NCI-H187 (cell line): ENCODE measurements around the gene CAMSAP2.

ENCODE experiments used
- DNase-seq, 2 experiments: peaks; one replicate each; lab custom pipeline; 2025; lab: John Stamatoyannopoulos, UW

The CAMSAP2 gene

GRCh38 chr1:200883118-200883517 is 144.4 kb downstream of the CAMSAP2 start:
- DNase-seq, result no peak

GRCh38 chr1:200885623-200886402 is 147.1 kb downstream of the CAMSAP2 start:
- no peak for DNase-seq

- no peak for DNase-seq
These were observed 147.9 kb downstream of the CAMSAP2 start for GRCh38 chr1:200886594-200886993.

DNA sequence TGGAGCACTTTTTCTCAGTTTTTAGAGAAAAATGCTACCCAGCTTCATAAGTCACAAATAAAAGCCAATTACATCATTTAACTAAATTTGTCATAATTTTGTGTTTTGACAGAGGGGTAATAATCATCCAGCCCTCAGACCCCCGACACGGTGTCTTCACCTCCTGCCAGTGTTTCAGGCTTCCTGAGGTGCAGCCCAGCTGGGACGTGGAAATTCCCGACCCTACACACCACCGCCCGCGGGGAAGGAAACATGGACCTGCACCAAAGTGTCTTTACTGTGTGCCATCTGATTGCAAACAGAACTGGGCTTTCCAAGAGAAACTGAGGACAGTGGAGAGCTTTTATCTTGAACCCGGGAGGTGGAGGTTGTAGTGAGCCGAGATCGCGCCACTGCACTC is 148.3 kb downstream of the CAMSAP2 start:
- DNase-seq, result no peak

GRCh38 chr1:200887772-200888348 is 149.2 kb downstream of the CAMSAP2 start:
- no peak for DNase-seq

DNA sequence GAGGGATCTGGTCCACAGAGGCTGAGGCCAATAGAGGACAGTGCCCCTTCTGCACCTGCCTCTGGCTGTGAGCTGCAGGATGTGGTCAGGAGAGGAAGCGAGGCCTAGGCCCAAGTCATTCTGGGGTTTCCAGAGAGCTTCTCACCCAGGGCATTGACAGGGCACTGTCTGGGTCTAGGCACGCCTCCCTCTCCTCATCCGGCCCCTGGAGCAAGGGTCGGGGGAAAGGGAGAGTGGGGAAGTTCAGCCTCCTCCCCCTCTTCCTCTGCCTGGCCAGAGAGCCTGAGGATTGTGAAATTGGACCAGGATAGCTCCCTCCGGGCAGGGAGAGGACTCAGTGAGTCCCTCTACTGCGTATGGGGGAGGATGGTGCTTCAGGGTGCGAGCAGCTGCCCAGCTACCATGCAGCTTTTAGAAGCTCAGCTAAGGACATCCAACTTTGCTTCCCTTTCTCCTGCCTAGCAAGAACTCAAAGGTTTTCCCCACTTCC is 149.7 kb downstream of the CAMSAP2 start:
- no peak for DNase-seq

GRCh38 chr1:200889571-200889970 is 150.9 kb downstream of the CAMSAP2 start:
- no peak for DNase-seq

DNA sequence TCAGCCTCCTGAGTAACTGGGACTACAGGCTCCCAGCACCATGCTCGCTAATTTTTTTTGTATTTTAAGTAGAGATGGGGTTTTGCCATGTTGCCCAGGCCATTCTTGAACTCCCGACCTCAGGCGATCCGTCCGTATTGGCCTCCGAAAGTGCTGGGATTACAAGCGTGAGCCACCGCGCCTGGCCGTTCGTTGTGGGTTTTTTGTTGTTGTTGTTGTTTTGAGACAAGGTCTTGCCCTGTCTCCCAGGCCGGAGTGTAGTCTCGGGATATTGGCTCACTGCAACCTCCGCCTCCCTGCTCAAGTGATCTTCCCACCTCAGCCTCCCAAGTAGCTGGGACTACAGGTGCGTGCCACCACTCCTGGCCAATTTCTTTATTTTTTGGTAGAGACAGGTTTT is 151.3 kb downstream of the CAMSAP2 start:
- no peak for DNase-seq

- DNase-seq, result no peak
These were observed 152.4 kb downstream of the CAMSAP2 start for GRCh38 chr1:200890818-200891773.

GRCh38 chr1:200891774-200892157 is 153.1 kb downstream of the CAMSAP2 start:
- no peak for DNase-seq

DNA sequence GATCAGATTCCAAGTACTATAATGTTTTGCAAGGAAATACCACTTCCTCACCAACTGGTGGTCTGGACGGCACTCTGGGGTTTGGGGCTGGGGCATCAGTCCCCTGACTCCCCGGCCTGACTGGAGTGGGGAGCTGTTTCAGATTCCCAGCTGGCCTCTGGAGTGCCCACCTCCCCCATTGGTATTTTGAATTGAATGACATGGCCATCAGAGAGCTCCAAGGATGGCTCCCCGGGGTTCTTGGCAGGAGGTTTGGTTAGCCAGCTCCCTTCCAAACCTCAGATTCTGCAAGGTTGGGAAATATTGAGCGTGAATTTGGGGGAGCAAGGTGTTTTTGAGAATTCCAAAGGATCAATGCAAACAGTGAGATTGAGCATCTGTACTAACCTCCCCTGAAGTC is 153.9 kb downstream of the CAMSAP2 start:
- no peak for DNase-seq

DNA sequence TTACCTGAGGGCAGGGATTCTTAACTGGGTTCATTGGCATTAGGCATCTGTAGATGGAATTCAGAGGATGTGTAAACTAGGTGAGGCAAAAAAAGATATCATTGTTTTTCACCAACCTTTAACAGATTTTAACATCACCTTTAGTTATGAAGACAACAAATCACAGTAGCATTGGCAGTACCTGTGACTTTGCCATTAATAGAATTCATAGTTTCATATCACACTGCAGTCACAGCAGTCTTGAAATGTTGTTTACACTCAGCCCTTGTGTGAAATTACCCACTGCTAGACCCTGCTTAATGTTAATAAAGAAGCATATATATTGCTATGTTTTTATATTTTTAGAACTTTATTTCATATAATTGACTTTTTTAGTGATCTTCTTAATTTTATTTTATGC is 154.3 kb downstream of the CAMSAP2 start:
- no peak for DNase-seq

GRCh38 chr1:200893411-200893901 is 154.8 kb downstream of the CAMSAP2 start:
- no peak for DNase-seq

DNA sequence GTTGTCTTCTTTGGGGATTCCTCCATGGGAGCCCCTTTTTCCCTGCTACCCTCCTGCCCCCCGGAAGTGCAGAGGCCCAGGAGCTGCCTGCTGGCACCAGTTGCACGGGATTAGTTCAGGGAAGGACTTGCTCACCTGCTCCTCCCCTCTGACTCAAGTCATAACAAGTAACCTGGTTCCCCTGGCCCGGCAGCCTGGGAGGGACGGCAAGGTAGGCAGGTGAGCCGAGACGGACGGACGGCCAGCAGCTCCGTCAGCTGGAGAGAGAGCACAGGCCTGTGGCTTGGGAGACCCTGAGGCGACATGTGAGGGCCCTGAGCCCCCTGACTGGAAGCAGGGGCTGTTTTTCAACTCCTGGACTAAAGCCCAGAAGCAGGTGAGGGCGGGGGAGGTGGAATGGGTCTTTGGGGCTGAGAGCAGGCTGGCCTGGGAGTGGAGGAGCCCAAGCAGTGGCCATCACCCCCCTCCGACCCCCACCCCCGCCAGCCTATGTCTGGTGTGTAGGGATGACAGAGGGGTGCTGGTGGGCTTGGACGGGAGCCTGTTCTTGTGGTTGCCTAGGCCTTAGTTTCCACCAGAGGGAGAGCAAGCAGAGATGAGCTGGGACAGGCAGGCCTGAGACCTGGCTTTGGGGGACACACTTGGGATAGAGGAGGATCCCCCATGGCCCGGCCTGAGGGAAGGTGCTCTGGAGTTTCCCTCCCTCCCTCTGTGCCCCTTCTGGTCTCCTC is 156.2 kb downstream of the CAMSAP2 start, which contains the start of gene INAVA:
INAVA (plus strand) TSS at position 189 of the 731 bp plus-strand sequence. CDS start 3,501 bp downstream, outside the sequence.
- DNase-seq, result no peak

- DNase-seq, result no peak
These were observed 156.7 kb downstream of the CAMSAP2 start for GRCh38 chr1:200895443-200895789.

- DNase-seq, result no peak
These were observed 157.3 kb downstream of the CAMSAP2 start for GRCh38 chr1:200895801-200896530.

- no peak for DNase-seq
These were observed 158.0 kb downstream of the CAMSAP2 start for GRCh38 chr1:200896531-200897196.

DNA sequence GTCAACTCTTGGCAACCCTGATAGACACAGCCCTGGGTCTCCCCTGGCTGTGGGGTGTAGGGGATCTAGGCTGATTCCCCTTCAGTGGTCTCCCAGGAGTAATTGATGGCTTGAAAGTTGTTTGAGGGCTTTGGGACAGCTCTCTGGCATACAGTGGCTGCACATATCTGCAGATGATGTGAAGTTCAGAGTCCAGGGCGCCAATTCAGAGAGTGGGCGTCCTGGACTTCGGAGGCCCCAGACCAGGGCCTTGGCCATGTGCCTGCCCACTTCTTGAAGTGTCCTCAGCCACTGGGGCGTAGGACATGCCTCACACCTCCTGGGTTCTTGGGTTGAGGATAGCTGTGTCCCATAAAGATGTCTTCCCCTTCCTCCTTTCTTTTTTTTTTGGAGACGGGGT is 158.6 kb downstream of the CAMSAP2 start:
- DNase-seq, result no peak

GRCh38 chr1:200899015-200899386 is 160.3 kb downstream of the CAMSAP2 start:
- DNase-seq, result no peak

DNA sequence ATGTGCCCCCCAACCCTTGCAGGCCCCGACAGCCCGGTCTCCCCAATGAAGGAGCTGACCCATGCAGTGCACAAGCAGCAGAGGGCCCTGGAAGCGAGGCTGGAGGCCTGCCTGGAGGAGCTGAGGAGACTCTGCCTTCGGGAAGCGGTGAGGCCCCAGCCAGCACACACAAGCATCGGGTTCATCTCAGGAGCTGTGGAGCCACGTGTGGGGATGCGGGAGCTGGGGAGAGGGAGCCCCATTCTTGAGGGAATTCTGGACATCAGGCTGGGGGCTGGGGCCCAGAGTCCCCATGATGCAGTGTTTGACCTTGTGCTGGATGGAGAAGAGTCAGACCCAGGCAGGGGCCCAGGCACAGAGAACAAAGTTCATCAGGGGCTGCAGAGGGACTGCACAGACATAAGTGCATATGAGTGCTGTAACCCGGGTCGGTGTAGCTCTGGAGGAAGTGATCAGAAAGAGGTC is 160.8 kb downstream of the CAMSAP2 start:
- no peak for DNase-seq
